A549 treated with AZD2906 at 1 μM for 4 hours (cell line): Measurements from ENCODE around the gene FYB2. TPM values are rescaled to one million over a fixed set of nuclear protein-coding genes. Genes with fewer than 3 reads are reported as not detected.

Experiments
- total RNA-seq: library from RNA; stranded (reverse); fragments of 200-300 nt; extraction: Qiagen RNA extraction; gene quantifications from 5 replicates; pipeline ENCODE4 v1.2.3, GENCODE V29; 2022

The FYB2 gene
- not detected in 5 replicates for total RNA-seq

GRCh38 chr1:56819387-56819899 is at the start of gene FYB2:
TSS of gene FYB2 (minus strand) at chr1:56819404. CDS start at chr1:56819290, 114 bp downstream.

GRCh38 chr1:56854521-56855099 is 35.4 kb upstream of the FYB2 start, which contains the start of gene C8A:
TSS of gene C8A (plus strand) at chr1:56854797. CDS start at chr1:56854902, 105 bp downstream.

Other genes with a start within 250 kb of the FYB2 start
- gene PLPP3, start 239.8 kb downstream of the FYB2 start, total RNA-seq, result 23.4 to 30.0 TPM (median 26.4 TPM) in 5 replicates
- 1.5 to 2.0 TPM (median 1.9 TPM) in 5 replicates for gene PRKAA2, start 174.1 kb downstream of the FYB2 start, total RNA-seq
- not detected in 5 replicates for gene C8A, start 35.4 kb upstream of the FYB2 start, total RNA-seq
- gene C8B, start 146.6 kb upstream of the FYB2 start, total RNA-seq, result not detected in 5 replicates